ENCODE measurements around the gene INHBE.

INHBE gene

GRCh38 chr12:57456145-57456700 lies 1.1 kb downstream of the INHBE start:
- H3K27ac ChIP-seq (ENCODE audit: extremely low read depth, low read depth, low read length) = peak overlapping the region; percentile 49; the same call in 1 of the 2 replicates
- H3K4me1 ChIP-seq (ENCODE audit: control insufficient read depth, insufficient read depth, low read length) = peaks cover 15% of the 10 kb centered on the region
- no peak overlapping the region for H3K4me3 ChIP-seq (ENCODE audit: low read depth, low read length)
- H3K9me3 ChIP-seq (ENCODE audit: control insufficient read depth, insufficient read depth, low read depth, low read length) = no peaks in the 10 kb centered on the region
- CTCF ChIA-PET = interaction anchor here (0.6 to 9.7 kb wide), 28 partner anchors 10 to 273 kb away, joined by 3 to 219 read pairs (median 5); partner anchors contain the start of genes INHBC, NXPH4 and SHMT2
- POLR2A ChIA-PET = interaction anchor here (0.5 to 1.4 kb wide), 3 partner anchors 67 to 227 kb away, joined by 3 to 4 read pairs (median 3); partner anchors contain the start of gene SHMT2
- no peaks in the 10 kb centered on the region for H3K36me3 ChIP-seq (ENCODE audit: control insufficient read depth in 2 of 2, insufficient read depth in 1 of 2, low read length in 2 of 2)
- TF ChIP-seq ZSCAN30 (tag by site-specific recombination; IDR thresholded peaks at IDR 0.05) (0 out of 2 replicates have a peak, but pooled peaks have one; percentile 45), ZFP3 (tag by site-specific recombination; IDR thresholded peaks at IDR 0.05; ENCODE audit: low read depth) (no peak), ZNF16 (tag by site-specific recombination; IDR thresholded peaks at IDR 0.05; ENCODE audit: low read depth) (no peak), ZNF501 (tag by site-specific recombination; IDR thresholded peaks at IDR 0.05) (peak; percentile 71; the same call in 1 of the 2 replicates), ZNF335 (tag by site-specific recombination; conservative IDR thresholded peaks at IDR 0.05) (peak; percentile 23; the same call in 1 of the 2 replicates), ZNF529 (tag by site-specific recombination; IDR thresholded peaks at IDR 0.05; ENCODE audit: insufficient replicate concordance) (no peak), ZNF398 (tag by site-specific recombination; IDR thresholded peaks at IDR 0.05) (no peak), ZNF768 (tag by site-specific recombination; IDR thresholded peaks at IDR 0.05) (no peak), ZNF223 (tag by site-specific recombination; IDR thresholded peaks at IDR 0.05) (no peak), ZNF654 (tag by site-specific recombination; IDR thresholded peaks at IDR 0.05; ENCODE audit: low read depth) (peak; percentile 52), ZNF121 (tag by site-specific recombination; IDR thresholded peaks at IDR 0.05) (no peak), ZNF175 (tag by site-specific recombination; IDR thresholded peaks at IDR 0.05) (no peak), ZNF26 (tag by site-specific recombination; IDR thresholded peaks at IDR 0.05) (no peak), ZNF624 (tag by site-specific recombination; IDR thresholded peaks at IDR 0.05) (no peak), ZNF561 (tag by site-specific recombination; IDR thresholded peaks at IDR 0.05; ENCODE audit: borderline replicate concordance) (no peak), ZBTB20 (tag by site-specific recombination; IDR thresholded peaks at IDR 0.05) (no peak), YY2 (tag by site-specific recombination; IDR thresholded peaks at IDR 0.05) (no peak), ZNF133 (tag by site-specific recombination; IDR thresholded peaks at IDR 0.05) (no peak), ZNF138 (tag by site-specific recombination; IDR thresholded peaks at IDR 0.05; ENCODE audit: borderline replicate concordance) (no peak), ZFP41 (tag by site-specific recombination; IDR thresholded peaks at IDR 0.05; ENCODE audit: borderline replicate concordance) (no peak), INSM2 (tag by site-specific recombination; IDR thresholded peaks at IDR 0.05) (no peak), ZNF37A (tag by site-specific recombination; IDR thresholded peaks at IDR 0.05) (no peak), ZNF510 (tag by site-specific recombination; IDR thresholded peaks at IDR 0.05; ENCODE audit: insufficient replicate concordance) (no peak), OSR2 (tag by site-specific recombination; IDR thresholded peaks at IDR 0.05) (no peak), ZNF211 (tag by site-specific recombination; IDR thresholded peaks at IDR 0.05; ENCODE audit: low read depth) (no peak), ZNF132 (tag by site-specific recombination; IDR thresholded peaks at IDR 0.05; ENCODE audit: borderline replicate concordance) (no peak), CTCF (tag by site-specific recombination; IDR thresholded peaks at IDR 0.05) (peak; percentile 95), GLIS2 (tag by site-specific recombination; IDR thresholded peaks at IDR 0.05) (no peak; the same call in 1 of the 2 replicates), HOXC10 (CRISPR knock-in tag; IDR thresholded peaks at IDR 0.05) (no peak)
- TF ChIP-seq, protein P1, sequence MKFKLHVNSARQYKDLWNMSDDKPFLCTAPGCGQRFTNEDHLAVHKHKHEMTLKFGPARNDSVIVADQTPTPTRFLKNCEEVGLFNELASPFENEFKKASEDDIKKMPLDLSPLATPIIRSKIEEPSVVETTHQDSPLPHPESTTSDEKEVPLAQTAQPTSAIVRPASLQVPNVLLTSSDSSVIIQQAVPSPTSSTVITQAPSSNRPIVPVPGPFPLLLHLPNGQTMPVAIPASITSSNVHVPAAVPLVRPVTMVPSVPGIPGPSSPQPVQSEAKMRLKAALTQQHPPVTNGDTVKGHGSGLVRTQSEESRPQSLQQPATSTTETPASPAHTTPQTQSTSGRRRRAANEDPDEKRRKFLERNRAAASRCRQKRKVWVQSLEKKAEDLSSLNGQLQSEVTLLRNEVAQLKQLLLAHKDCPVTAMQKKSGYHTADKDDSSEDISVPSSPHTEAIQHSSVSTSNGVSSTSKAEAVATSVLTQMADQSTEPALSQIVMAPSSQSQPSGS (tag by site-specific recombination; IDR thresholded peaks at IDR 0.05; ENCODE audit: low read depth) = no peak

All from HEK293 (cell line).